ENCODE data around the gene PLEKHO2. TPM values are rescaled to one million over a fixed set of nuclear protein-coding genes. Genes with fewer than 3 reads are reported as not detected.
"Not testable (repeated sequence)": the region's sequence is repeated elsewhere in the genome, so short reads cannot be mapped to it uniquely, and the experiment has no call there.

PLEKHO2 gene
- total and polyA plus RNA-seq, 7 donors: 1.9 to 6.7 (median 5.2) TPM

DNA sequence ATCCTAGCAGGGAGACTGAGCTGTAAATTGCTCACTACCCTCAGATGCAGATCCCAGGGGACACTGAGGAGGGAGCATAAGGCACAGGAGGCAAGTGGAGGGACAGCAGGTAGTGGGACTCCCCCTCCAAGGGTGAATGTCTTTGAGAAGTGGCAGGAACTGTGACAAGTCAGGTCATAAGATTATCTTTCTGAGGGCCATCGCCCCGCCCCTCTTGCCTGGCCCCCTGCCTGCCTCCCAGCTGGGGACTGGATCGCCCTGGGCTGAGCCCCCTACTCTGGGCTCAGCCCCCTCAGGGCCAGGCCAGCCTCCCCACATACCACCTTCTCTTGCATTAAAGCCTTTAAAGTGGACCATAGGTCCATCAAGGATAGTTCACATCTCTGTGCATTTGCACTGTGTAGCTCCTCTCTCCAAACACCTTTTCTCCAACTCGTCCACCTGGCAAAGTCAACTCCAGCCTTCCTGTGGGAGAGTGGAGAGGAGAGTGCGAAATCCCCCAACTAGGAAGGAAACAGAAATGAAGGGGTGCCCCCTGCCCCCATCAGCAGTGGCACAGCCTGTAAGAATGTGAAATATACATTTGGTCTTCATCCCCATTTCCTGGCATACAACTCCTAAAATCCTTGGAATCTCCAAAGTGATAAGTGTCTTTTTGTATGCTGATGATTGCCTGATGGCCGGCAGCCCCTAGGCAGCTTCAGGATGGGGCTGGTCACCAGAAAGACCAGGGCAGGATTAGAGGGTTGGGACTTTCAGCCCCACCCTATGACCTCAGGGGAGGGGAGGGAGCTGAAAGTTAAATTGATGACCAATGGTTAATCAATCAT lies 31.0 kb upstream of the PLEKHO2 start:
- Histone ChIP-seq H3K9me3 (no peaks in the 10 kb centered on the region), H3K27ac (no peak overlapping the region), H3K4me1 (no peaks in the 10 kb centered on the region), H3K4me3 (no peak overlapping the region), H3K36me3 (ENCODE audit: insufficient read depth in 1 of 2, low read depth in 1 of 2) (no peaks in the 10 kb centered on the region), H3K27me3 (ENCODE audit: insufficient read depth in 3 of 3, low read length in 2 of 3) (no peaks in the 10 kb centered on the region)
- intact Hi-C loops (cut with DNase I): loop anchor here (1.0 kb wide), 1 partner anchor 79 kb away; no protein-coding TSS in a partner anchor
- 71 to 80% (median 75%) methylated on average over 6 of the region's 6 CpGs for WGBS, 3 donors
- DNase-seq (no peak), ATAC-seq (no peak)
- TF ChIP-seq, protein P1, sequence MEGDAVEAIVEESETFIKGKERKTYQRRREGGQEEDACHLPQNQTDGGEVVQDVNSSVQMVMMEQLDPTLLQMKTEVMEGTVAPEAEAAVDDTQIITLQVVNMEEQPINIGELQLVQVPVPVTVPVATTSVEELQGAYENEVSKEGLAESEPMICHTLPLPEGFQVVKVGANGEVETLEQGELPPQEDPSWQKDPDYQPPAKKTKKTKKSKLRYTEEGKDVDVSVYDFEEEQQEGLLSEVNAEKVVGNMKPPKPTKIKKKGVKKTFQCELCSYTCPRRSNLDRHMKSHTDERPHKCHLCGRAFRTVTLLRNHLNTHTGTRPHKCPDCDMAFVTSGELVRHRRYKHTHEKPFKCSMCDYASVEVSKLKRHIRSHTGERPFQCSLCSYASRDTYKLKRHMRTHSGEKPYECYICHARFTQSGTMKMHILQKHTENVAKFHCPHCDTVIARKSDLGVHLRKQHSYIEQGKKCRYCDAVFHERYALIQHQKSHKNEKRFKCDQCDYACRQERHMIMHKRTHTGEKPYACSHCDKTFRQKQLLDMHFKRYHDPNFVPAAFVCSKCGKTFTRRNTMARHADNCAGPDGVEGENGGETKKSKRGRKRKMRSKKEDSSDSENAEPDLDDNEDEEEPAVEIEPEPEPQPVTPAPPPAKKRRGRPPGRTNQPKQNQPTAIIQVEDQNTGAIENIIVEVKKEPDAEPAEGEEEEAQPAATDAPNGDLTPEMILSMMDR (IDR thresholded peaks at IDR 0.05): no peak

DNA sequence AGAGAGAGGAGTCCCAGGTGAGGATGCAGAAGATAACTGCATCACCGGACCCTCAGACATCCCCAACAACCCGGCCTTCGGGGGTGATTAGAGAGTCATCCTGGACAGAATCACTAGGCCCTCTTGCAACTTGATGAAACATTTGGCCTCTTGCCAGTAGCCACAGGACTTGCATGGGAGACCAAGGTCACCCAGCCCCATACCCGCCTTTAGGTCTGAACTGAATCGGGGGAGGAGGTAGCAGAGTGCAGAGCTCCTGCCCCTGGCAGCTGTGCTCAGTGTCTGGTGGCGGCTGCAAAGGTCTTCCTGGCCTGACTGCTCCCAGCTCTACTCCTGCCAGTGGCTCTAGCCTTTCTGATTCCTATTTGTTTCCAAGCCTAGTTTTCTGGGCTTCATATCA lies 28.6 kb upstream of the PLEKHO2 start:
- H3K27ac ChIP-seq: no peak overlapping the region
- H3K9me3 ChIP-seq: no peaks in the 10 kb centered on the region
- no peak for DNase-seq
- no peak for ATAC-seq
- H3K27me3 ChIP-seq (ENCODE audit: insufficient read depth in 3 of 3, low read length in 2 of 3): no peaks in the 10 kb centered on the region
- intact Hi-C loops (cut with DNase I): no loop called here
- H3K36me3 ChIP-seq (ENCODE audit: insufficient read depth in 1 of 2, low read depth in 1 of 2): no peaks in the 10 kb centered on the region
- H3K4me1 ChIP-seq: no peaks in the 10 kb centered on the region
- WGBS, 3 donors: 69 to 75% (median 73%) methylated on average over 6 of the region's 6 CpGs
- no peak overlapping the region for H3K4me3 ChIP-seq
- TF ChIP-seq, protein P1 (IDR thresholded peaks at IDR 0.05): no peak

DNA sequence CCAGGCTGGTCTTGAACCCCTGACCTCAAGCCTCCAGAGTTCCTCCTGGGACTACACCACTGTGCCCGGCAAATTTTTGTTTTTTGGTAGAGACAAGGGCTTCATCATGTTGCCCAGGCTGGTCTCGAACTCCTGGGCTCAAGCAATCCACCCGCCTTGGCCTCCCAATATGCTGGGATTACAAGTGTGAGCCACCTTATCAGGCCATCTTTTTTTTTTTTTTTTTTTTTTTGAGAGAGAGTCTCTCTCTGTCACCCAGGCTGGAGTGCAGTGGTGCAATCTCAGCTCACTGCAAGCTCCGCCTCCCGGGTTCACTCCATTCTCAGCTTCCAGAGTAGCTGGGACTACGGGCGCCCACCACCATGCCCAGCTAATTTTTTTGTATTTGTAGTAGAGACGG lies 27.4 kb upstream of the PLEKHO2 start:
- 95 to 97% (median 95%) methylated on average over 7 to 8 of the region's 8 CpGs for WGBS, 3 donors
- DNase-seq; intact Hi-C loops (cut with DNase I); H3K27me3 ChIP-seq (ENCODE audit: insufficient read depth in 3 of 3, low read length in 2 of 3); H3K4me3 ChIP-seq; H3K36me3 ChIP-seq (ENCODE audit: insufficient read depth in 1 of 2, low read depth in 1 of 2); H3K9me3 ChIP-seq; H3K4me1 ChIP-seq; H3K27ac ChIP-seq; ATAC-seq: not testable (repeated sequence)

DNA sequence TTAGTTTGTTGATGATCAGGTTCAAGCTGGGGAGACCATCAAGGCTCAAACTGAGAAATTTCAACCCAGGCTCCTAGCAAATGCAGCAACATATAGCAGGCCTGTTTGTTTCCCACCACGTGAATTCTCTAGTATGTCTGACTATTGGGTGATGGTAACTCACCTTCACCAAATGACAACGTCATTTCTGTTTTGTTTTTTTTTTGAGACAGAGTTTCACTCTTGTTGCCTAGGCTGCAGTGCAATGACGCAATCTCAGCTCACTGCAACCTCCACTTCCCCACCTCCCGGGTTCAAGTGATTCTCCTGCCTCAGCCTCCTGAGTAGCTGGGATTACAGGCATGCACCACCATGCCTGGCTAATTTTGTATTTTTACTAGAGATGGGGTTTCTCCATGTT lies 26.8 kb upstream of the PLEKHO2 start:
- not testable (repeated sequence) for H3K27me3 ChIP-seq (ENCODE audit: insufficient read depth in 3 of 3, low read length in 2 of 3)
- 82 to 90% (median 84%) methylated on average over 4 of the region's 4 CpGs for WGBS, 3 donors

DNA sequence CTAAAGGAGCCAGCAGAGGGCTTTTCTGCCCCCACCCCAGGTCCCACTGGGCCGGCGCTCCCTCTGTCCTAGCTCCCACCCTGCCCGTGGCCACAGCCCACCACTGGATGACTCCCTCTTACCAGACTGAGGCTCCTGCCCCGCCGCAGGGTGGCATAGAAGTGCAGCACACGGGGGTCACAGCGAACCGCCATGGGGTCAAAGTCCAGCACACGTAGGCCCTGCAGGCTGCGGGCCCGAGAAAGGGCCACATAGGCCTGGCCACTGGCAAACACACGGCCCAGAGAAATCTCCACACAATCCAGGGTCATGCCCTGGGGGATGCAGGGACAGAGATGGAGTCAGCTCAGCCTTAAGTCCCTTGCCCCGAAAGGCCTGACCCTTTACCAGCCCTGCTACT lies 25.3 kb upstream of the PLEKHO2 start:
- Histone ChIP-seq H3K36me3 (ENCODE audit: insufficient read depth in 1 of 2, low read depth in 1 of 2) (no peaks in the 10 kb centered on the region), H3K4me3 (no peak overlapping the region), H3K27me3 (ENCODE audit: insufficient read depth in 3 of 3, low read length in 2 of 3) (no peaks in the 10 kb centered on the region), H3K4me1 (no peaks in the 10 kb centered on the region), H3K9me3 (no peaks in the 10 kb centered on the region), H3K27ac (no peak overlapping the region)
- ATAC-seq (no peak), DNase-seq (no peak)
- 86 to 96% (median 95%) methylated on average over 13 of the region's 13 CpGs for WGBS, 3 donors
- TF ChIP-seq, protein P1 (IDR thresholded peaks at IDR 0.05): no peak
- intact Hi-C loops (cut with DNase I): no loop called here

More for the DNA sequence above, 26.8 kb upstream of the PLEKHO2 start:
- H3K36me3 ChIP-seq (ENCODE audit: insufficient read depth in 1 of 2, low read depth in 1 of 2); H3K27ac ChIP-seq; ATAC-seq; H3K4me3 ChIP-seq; intact Hi-C loops (cut with DNase I); H3K4me1 ChIP-seq; DNase-seq; H3K9me3 ChIP-seq: not testable (repeated sequence)
